WTC11 (cell line): Measurements from ENCODE around the gene SEMA7A. TPM values are rescaled to one million over a fixed set of nuclear protein-coding genes. Genes with fewer than 3 reads are reported as not detected.

Source experiments
- ATAC-seq: fragments of 200-7000 bp; cut with Tn5 transposase; 2 replicates; pipeline ENCODE4 v1.10.0; 2021; ENCODE audit warnings: mild to moderate bottlenecking, moderate library complexity
- CTCF ChIA-PET: fragments of 300-600 bp; sonication (Branson Sonifier 250); formaldehyde crosslinking; loops from one replicate; lab custom pipeline; 2021; ENCODE audit warnings: antibody characterized with exemption; lab: Charles Lee
- POLR2A ChIA-PET: fragments of 350-600 bp; sonication (Branson Sonifier 250); formaldehyde crosslinking; loops from one replicate; lab custom pipeline; 2021; ENCODE audit warnings: antibody characterized with exemption; lab: Charles Lee
- DNase-seq: peaks from one replicate; pipeline ENCODE4 v3.0.0; 2021; ENCODE audit warnings: low spot score
- H3K27ac Mint-ChIP-seq: 2 replicates; pipeline ENCODE4 v1.8.0; 2021; ENCODE audit warnings: mixed read lengths
- H3K27me3 Mint-ChIP-seq: 2 replicates; pipeline ENCODE4 v1.8.0; 2021; ENCODE audit warnings: low read depth, mild to moderate bottlenecking, moderate library complexity, mixed read lengths
- H3K36me3 Mint-ChIP-seq: 2 replicates; pipeline ENCODE4 v1.8.0; 2021; ENCODE audit warnings: mixed read lengths
- H3K4me1 Mint-ChIP-seq: 2 replicates; pipeline ENCODE4 v1.8.0; 2022; ENCODE audit warnings: mixed read lengths
- H3K4me3 Mint-ChIP-seq: 2 replicates; pipeline ENCODE4 v1.8.0; 2021; ENCODE audit warnings: mild to moderate bottlenecking, moderate library complexity, mixed read lengths
- H3K9me3 Mint-ChIP-seq: 2 replicates; pipeline ENCODE4 v1.8.0; 2021; ENCODE audit warnings: mixed read lengths
- E2F1 ChIP-seq: sonication (generic); formaldehyde crosslinking; IDR thresholded peaks from 2 replicates; pipeline ENCODE4 v1.8.0; 2022; ENCODE audit warnings: mild to moderate bottlenecking, missing genetic modification reagents
- E2F4 ChIP-seq: sonication (generic); formaldehyde crosslinking; IDR thresholded peaks from 2 replicates; pipeline ENCODE4 v1.8.1; 2022; ENCODE audit warnings: low read depth, mild to moderate bottlenecking, moderate library complexity, missing genetic modification reagents, borderline replicate concordance
- FOXP4 ChIP-seq: sonication (generic); formaldehyde crosslinking; IDR thresholded peaks from 2 replicates; pipeline ENCODE4 v1.8.0; 2022; ENCODE audit warnings: mild to moderate bottlenecking, missing genetic modification reagents
- GRHL2 ChIP-seq: fragments of 250-450 bp; sonication (Bioruptor Pico); IDR thresholded peaks from 2 replicates; pipeline ENCODE4 v1.8.0; 2022; ENCODE audit warnings: mild to moderate bottlenecking, moderate library complexity; ENCODE audit not compliant: insufficient replicate concordance, severe bottlenecking
- IRF2 ChIP-seq: sonication (generic); formaldehyde crosslinking; IDR thresholded peaks from 2 replicates; pipeline ENCODE4 v1.8.0; 2022; ENCODE audit warnings: low read depth, missing genetic modification reagents, borderline replicate concordance
- JUN ChIP-seq: sonication (generic); formaldehyde crosslinking; IDR thresholded peaks from 2 replicates; pipeline ENCODE4 v1.8.0; 2023; ENCODE audit warnings: mild to moderate bottlenecking, missing genetic modification reagents
- MAX ChIP-seq: sonication (generic); formaldehyde crosslinking; IDR thresholded peaks from 2 replicates; pipeline ENCODE4 v1.8.0; 2022; ENCODE audit warnings: mild to moderate bottlenecking, missing genetic modification reagents
- MYBL2 ChIP-seq: sonication (generic); formaldehyde crosslinking; IDR thresholded peaks from 2 replicates; pipeline ENCODE4 v1.8.1; 2023; ENCODE audit warnings: mild to moderate bottlenecking, moderate library complexity, missing genetic modification reagents
- NFATC4 ChIP-seq: fragments of 250-450 bp; sonication (Bioruptor Pico); IDR thresholded peaks from 2 replicates; pipeline ENCODE4 v1.9.0; 2021; ENCODE audit warnings: mild to moderate bottlenecking
- OVOL2 ChIP-seq: fragments of 250-450 bp; sonication (Bioruptor Pico); IDR thresholded peaks from 2 replicates; pipeline ENCODE4 v1.9.0; 2021; ENCODE audit warnings: mild to moderate bottlenecking, borderline replicate concordance
- PRDM15 ChIP-seq: sonication (generic); formaldehyde crosslinking; IDR thresholded peaks from 2 replicates; pipeline ENCODE4 v1.8.0; 2022; ENCODE audit warnings: missing genetic modification reagents
- SOX15 ChIP-seq: fragments of 250-450 bp; sonication (Bioruptor Pico); IDR thresholded peaks from 2 replicates; pipeline ENCODE4 v1.9.0; 2021; ENCODE audit warnings: mild to moderate bottlenecking
- TCF7 ChIP-seq: sonication (generic); formaldehyde crosslinking; IDR thresholded peaks from 2 replicates; pipeline ENCODE4 v1.8.0; 2022; ENCODE audit warnings: mild to moderate bottlenecking, low read depth, missing genetic modification reagents, moderate library complexity
- ZBTB21 ChIP-seq: sonication (generic); formaldehyde crosslinking; IDR thresholded peaks from 2 replicates; pipeline ENCODE4 v1.8.1; 2023; ENCODE audit warnings: mild to moderate bottlenecking, missing genetic modification reagents, borderline replicate concordance
- ZNF121 ChIP-seq: sonication (generic); formaldehyde crosslinking; IDR thresholded peaks from 2 replicates; pipeline ENCODE4 v1.8.0; 2023; ENCODE audit warnings: missing genetic modification reagents
- ZNF138 ChIP-seq: sonication (generic); formaldehyde crosslinking; conservative IDR thresholded peaks from 2 replicates; pipeline ENCODE4 v1.8.1; 2022; ENCODE audit warnings: mild to moderate bottlenecking, moderate library complexity, missing genetic modification reagents
- ZNF219 ChIP-seq: sonication (generic); formaldehyde crosslinking; IDR thresholded peaks from 2 replicates; pipeline ENCODE4 v1.8.0; 2023; ENCODE audit warnings: missing genetic modification reagents, mild to moderate bottlenecking, borderline replicate concordance
- ZNF532 ChIP-seq: fragments of 250-450 bp; sonication (Bioruptor Pico); IDR thresholded peaks from 2 replicates; pipeline ENCODE4 v1.9.0; 2021; ENCODE audit warnings: mild to moderate bottlenecking, borderline replicate concordance
- ZSCAN18 ChIP-seq: fragments of 250-450 bp; sonication (Bioruptor Pico); IDR thresholded peaks from 2 replicates; pipeline ENCODE4 v2.1.2; 2022; ENCODE audit warnings: mild to moderate bottlenecking, moderate library complexity
- total RNA-seq: library from RNA; stranded (reverse); gene quantifications from 3 replicates; pipeline ENCODE4 v1.2.3, GENCODE V29; 2021

The SEMA7A gene
- total RNA-seq, 1 experiment from 2014 or later: 17.9 TPM

GRCh38 chr15:74408385-74408784, 25.4 kb downstream of the SEMA7A start:
- Mint-ChIP-seq H3K27me3 (no peaks in the 10 kb centered on the region), H3K4me1 (peaks cover 3% of the 10 kb centered on the region; the same call in 1 of the 2 replicates), H3K27ac (peak overlapping the region; percentile 14; the same call in 1 of the 2 replicates), H3K4me3 (no peak overlapping the region), H3K36me3 (peaks cover 6% of the 10 kb centered on the region; the same call in 1 of the 2 replicates), H3K9me3 (no peaks in the 10 kb centered on the region)
- CTCF ChIA-PET: interaction anchor here (1.3 to 2.4 kb wide), 2 partner anchors 7 to 26 kb away, joined by 3 to 13 read pairs; no protein-coding TSS in a partner anchor
- POLR2A ChIA-PET: interaction anchor here (1.7 kb wide), 1 partner anchor 26 kb away, joined by 5 read pairs; the partner anchor contains the start of gene SEMA7A
- DNase-seq (no peak), ATAC-seq (no peak)
- TF ChIP-seq TCF7 (CRISPR knock-in tag): no peak
- TF ChIP-seq ZSCAN18 (CRISPR knock-in tag): no peak
- TF ChIP-seq ZNF219 (CRISPR knock-in tag): no peak
- TF ChIP-seq ZNF532 (CRISPR knock-in tag): no peak
- TF ChIP-seq SOX15 (CRISPR knock-in tag): no peak
- TF ChIP-seq JUN (CRISPR knock-in tag): no peak
- TF ChIP-seq MAX (CRISPR knock-in tag): no peak

GRCh38 chr15:74406992-74407705, 26.6 kb downstream of the SEMA7A start:
- Mint-ChIP-seq H3K9me3 (no peaks in the 10 kb centered on the region), H3K4me3 (no peak overlapping the region), H3K36me3 (peaks cover 6% of the 10 kb centered on the region; the same call in 1 of the 2 replicates), H3K27ac (no peak overlapping the region; the same call in 1 of the 2 replicates), H3K27me3 (no peaks in the 10 kb centered on the region), H3K4me1 (peaks cover 3% of the 10 kb centered on the region; the same call in 1 of the 2 replicates)
- DNase-seq: no peak
- POLR2A ChIA-PET: interaction anchor here (0.7 kb wide), 1 partner anchor 134 kb away, joined by 3 read pairs; the partner anchor contains the start of gene ARID3B
- peak; percentile 36 for ATAC-seq
- CTCF ChIA-PET: interaction anchor here (1.2 kb wide), 1 partner anchor 31 kb away, joined by 3 read pairs; no protein-coding TSS in a partner anchor
- TF ChIP-seq FOXP4 (CRISPR knock-in tag) (no peak), ZNF138 (CRISPR knock-in tag) (no peak), ZNF121 (CRISPR knock-in tag) (no peak), NFATC4 (CRISPR knock-in tag) (no peak), E2F4 (CRISPR knock-in tag) (no peak), GRHL2 (no peak), IRF2 (CRISPR knock-in tag) (no peak), E2F1 (no peak), PRDM15 (CRISPR knock-in tag) (no peak), MYBL2 (CRISPR knock-in tag) (no peak), OVOL2 (no peak), ZBTB21 (CRISPR knock-in tag) (no peak)
